ENCODE measurements around the gene PRPF40B.

- TF ChIP-seq CTCF (IDR thresholded peaks at IDR 0.05) (no peak), EZH2 (IDR thresholded peaks at IDR 0.05; ENCODE audit: borderline replicate concordance, insufficient read depth, low read depth, low read length, poor library complexity, severe bottlenecking) (no peak)
Observed at GRCh38 chr12:49651855-49652254, 28.5 kb downstream of the PRPF40B start.

Data from B cell (primary cell).